HepG2 (cell line): ENCODE results near the gene NUDT15. TPM values are rescaled to one million over a fixed set of nuclear protein-coding genes. Genes with fewer than 3 reads are reported as not detected.

Experiments used
- polyA plus RNA-seq, 8 experiments: library from polyadenylated mRNA; depleted of rRNA in 3 of 8; stranded (reverse) in 7 of 8; unstranded in 1 of 8; fragments of >200 nt; fragmentation: Illumina TruSeq in 4 of 8; extraction: Trizol in 4 of 8; gene quantifications; 2 replicates each; pipeline versions ENCODE4 v1.2.1 to v1.2.3, GENCODE V29; 2011 to 2016; ENCODE audit warnings: low read depth in 4 of 8, missing spikeins in 1 of 8, mixed read lengths in 1 of 8; ENCODE audit not compliant: insufficient read depth in 1 of 8
- total RNA-seq, 5 experiments: library from RNA; depleted of rRNA; stranded (reverse); fragments of >200 nt; fragmentation: Illumina TruSeq; extraction: Trizol; gene quantifications; 2 replicates each; pipeline ENCODE4 v1.2.3, GENCODE V29; 2016; ENCODE audit warnings: low read depth in 1 of 5

Gene NUDT15
- total and polyA plus RNA-seq, 2 of the 13 experiments (the other 11 are each of a cell fraction or from before 2014, with no cell fraction given) = 21.3 to 47.3 TPM

Other genes starting within 250 kb of the NUDT15 start
- 77.1 and 121 TPM in 2 replicates for gene SUCLA2, start 36.5 kb upstream of the NUDT15 start, total RNA-seq (2016; rRNA removed; fragmentation: Illumina TruSeq; extraction: Trizol)
- 20.2 and 28.4 TPM in 2 replicates for gene SUCLA2, start 36.5 kb upstream of the NUDT15 start, polyA plus RNA-seq (2011; rRNA removed)
- gene MED4, start 57.4 kb downstream of the NUDT15 start, total RNA-seq (2016; rRNA removed; fragmentation: Illumina TruSeq; extraction: Trizol) = 57.8 and 82.8 TPM in 2 replicates
- gene MED4, start 57.4 kb downstream of the NUDT15 start, polyA plus RNA-seq (2011; rRNA removed) = 33.6 and 49.4 TPM in 2 replicates
- gene ITM2B, start 195.5 kb downstream of the NUDT15 start, total RNA-seq (2016; rRNA removed; fragmentation: Illumina TruSeq; extraction: Trizol) = 80.7 and 158 TPM in 2 replicates
- 285 and 373 TPM in 2 replicates for gene ITM2B, start 195.5 kb downstream of the NUDT15 start, polyA plus RNA-seq (2011; rRNA removed)